HT-29 (cell line): Measurements from ENCODE around the gene HUNK. TPM values are rescaled to one million over a fixed set of nuclear protein-coding genes. Genes with fewer than 3 reads are reported as not detected.

ENCODE experiments used
- DNase-seq: peaks from one replicate; pipeline ENCODE4 v3.0.0-alpha.2; 2015; ENCODE audit warnings: low spot score
- total RNA-seq: library from RNA; depleted of rRNA; stranded (reverse); fragments of >200 nt; shearing (Covaris generic); gene quantifications from 2 replicates; pipeline ENCODE4 v1.2.3, GENCODE V29; 2014

HUNK gene
- total RNA-seq, 1 experiment from 2014 or later, result not detected

DNA sequence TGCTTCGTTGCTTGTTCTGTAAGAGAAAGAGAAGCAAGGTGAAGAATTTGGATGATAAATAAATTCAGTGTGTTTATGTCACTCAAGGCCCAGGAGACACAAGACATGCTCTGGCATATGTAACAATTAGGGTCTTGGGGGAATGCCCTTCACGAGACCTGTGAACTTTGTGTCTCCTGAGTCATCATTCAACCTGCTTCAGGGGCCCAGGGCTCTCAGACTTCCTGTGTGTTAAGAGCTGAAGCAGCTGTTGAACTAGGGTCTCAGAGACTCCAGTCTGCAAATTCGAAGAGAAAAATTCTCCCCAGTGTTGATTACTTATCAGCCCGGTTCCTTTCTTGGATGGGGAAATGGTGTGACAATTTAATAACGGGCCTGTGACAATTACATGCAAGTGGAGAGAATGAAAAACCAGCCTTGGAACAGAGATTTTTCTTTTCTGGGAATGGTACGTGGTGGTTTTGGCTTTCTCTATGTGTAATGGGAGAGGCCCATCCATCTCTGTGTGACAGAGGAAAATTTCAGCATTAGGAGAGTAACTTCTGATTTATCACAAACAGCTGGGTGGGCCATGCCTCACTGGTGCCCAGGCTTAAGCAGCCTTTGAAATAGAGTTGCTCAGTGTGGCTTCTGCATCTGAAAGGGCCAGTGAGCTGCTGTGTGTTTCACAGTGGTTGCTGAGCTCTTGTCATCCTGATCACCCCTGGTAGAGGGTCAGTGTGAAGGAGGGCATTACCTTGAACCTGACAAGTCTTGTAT, 22.4 kb downstream of the HUNK start:
- no peak for DNase-seq

DNA sequence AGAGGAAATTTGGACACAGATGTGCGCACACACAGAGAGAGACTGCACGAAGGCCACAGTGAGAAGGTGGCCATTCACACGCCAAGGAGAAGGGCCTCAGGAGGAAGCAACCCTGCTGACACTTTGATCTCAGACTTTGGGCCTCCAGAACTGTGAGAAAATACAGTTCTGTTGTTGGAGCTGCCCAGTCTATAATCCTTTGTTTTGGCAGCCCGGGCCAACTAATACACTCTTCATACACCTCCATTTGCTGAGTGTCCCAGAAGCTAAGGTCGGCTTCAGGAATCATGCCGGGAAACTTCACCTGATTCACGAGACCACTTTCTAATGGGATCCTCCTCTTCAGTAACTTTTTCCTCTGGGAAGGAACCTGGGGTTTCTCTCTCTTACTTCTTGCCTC, 23.2 kb downstream of the HUNK start:
- DNase-seq, result no peak

DNA sequence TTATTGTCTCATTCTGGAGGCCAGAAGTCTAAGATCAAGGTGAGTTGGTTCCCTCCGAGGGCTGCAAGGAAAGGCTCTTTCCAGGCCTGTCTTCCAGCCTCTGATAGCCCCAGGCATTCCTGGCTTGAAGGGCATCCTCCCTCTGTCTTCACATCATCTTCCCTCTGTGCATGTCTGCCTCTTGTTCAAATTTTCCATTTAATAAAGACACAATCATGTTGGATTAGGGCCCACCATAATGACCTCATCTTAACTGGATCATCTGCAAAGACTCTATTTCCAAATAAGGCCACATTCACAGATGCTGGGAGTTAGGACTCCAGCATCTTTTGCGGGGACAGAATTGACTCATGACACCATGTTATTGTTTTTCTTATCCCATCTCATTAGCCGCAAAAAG, 24.5 kb downstream of the HUNK start:
- no peak for DNase-seq

- DNase-seq, result no peak
Measured at GRCh38 chr21:31898933-31899630, 26.3 kb downstream of the HUNK start.

GRCh38 chr21:31900121-31900895, 27.5 kb downstream of the HUNK start:
- DNase-seq, result peak; percentile 25

GRCh38 chr21:31901315-31901714, 28.5 kb downstream of the HUNK start:
- DNase-seq, result no peak

DNA sequence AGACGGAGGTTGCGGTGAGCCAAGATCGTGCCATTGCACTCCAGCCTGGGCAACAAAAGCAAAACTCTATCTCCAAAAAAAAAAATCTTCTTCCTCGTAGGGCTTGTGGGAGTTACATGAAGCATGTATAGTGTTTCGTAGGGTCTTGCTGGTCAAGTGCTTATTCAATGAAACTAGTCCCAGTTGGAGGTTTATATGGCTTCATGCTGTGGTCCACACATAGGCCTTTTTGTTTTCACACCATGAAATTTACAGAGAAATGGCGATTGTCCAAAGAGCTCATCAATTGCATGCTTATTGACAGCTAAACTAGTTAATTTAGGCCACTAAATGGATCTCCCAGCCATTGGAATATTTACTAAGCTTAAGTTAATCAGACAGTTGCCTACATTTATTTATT, 29.6 kb downstream of the HUNK start:
- no peak for DNase-seq

DNA sequence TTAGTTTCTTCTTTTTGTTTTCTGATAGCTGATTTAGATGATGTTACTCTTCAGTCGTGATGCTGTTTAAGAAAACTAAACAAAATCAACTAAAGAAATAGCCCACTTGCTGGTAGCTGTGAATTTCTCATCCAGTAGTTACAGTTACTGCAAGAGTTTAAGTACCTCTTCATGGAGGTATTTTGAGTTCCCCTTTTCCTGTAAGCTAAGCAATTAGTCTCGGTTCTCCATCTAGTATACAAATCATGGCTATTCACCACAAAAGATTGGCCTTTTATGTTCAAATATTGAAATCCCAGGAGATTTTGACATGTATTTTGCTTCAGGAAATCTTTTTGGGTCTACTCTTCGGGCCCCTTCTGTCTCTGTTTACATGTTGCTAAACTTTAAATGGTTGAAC, 31.1 kb downstream of the HUNK start:
- no peak for DNase-seq

GRCh38 chr21:31905503-31906451, 33.0 kb downstream of the HUNK start:
- no peak for DNase-seq

GRCh38 chr21:31908106-31909031, 35.5 kb downstream of the HUNK start:
- peak; percentile 2 for DNase-seq

DNA sequence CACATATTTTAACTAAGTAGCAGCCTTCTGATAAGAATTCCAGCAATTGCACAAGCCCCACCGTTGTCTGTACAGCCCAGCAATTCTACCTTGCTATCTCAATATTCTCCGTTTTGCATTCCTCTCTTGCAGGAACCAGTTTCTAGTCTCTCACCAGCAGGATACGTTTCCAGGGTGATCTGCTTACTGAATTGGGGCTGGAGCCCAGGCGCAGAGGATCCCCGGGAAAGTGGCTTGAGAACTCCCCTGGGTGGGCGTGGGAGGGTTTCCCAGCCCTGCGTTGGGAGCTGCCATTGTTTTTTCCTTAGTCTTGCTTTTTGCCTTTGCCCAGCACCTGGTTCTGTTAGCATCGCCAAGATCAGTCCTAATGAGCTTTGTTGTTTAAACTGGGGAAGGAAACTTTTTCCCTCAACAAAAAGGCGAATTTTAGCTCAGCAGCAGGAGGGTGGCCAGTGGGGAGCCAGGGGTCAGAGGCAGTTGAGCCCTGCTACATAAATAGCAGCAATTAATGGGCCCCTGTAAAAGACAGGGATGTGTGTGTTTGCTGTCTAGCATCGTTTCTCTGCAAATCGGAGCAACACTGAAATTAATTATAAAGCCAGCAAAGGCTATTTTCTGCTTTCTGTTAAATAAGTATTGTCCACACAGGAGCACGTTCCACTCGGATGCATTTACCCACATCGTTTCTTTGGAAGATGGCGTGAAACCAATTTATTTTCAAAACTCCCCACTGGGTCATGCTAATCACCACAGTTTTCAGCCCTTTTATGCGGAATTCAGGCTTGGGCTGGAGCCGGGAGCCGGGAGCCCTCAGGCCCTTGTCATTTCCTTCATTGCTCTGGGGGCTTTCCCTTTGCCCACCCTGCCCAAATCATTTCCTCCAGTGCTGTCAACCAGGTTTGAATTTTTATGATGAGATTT, 36.6 kb downstream of the HUNK start:
- no peak for DNase-seq

DNA sequence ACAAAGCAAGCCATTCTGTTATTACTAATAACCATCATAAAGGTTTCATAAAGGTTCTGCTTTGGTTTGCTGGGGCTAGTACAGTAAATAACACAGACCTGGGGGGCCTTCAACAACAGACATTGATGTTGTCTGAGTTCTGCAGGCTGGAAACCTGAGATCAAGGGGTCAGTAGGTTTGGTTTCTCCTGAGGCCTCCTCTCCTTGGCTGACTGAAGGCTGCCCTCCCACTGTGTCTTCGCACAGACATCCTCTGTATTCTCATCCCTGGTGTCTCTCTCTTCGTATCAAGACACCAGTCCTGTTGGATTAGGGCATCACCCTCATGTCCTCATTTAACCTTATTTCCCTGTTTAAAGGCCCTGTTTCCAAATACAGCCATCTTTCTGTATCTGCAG, 37.3 kb downstream of the HUNK start:
- no peak for DNase-seq

DNA sequence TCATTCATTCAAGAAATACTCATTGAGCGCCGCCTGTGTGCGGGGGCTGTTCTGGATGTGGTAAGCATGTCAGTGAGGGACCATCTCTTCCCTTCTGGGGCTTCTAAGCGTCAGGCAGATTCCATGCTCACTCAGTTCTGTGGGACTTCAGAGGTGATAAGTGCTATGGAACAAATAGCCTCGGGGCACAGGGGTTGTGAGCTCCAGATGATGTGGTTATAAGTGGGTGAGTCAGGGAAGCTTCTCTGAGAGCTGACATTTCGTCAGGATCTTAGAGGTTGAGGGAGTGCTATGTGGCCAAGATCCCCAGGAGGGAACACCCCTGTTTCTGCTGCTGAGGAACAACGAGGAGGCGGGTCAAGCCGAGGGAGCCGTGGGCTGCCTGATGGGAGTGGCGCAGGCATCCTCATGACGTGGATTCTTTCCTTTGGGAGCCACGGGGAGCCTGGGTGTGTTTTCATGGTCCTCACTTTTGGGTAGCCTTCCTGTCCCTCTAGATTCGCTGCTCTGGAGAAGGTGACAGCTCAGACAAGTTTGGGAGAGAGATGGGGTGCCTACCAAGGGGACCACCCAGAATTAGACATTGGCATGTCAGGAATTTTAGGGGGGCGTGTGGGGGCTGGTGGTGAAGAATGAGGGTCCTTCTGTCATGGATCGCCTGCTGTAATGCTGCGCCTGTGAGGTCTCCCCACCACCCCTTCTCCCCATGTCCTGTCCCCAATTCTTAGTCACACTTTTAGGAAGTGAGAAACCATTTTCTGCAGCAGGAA, 38.5 kb downstream of the HUNK start:
- DNase-seq, result no peak

DNA sequence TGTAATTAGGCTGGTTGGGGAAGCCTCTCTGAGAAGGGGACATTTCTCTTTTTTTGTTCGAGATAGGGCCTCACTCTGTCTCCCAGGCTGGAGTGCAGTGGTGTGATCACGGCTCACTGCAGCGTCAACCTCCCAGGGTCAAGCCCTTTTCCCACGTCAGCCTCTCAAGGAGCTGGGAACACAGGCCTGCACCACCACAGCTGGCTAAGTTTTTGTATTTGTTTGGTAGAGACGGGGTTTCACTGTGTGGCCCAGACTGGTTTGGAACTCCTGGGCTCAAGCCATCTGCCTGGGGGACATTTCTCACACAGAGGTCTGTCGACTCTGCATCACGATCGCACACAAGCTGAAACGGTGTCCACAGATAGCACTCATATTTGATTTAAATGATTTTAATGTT, 39.7 kb downstream of the HUNK start:
- DNase-seq, result no peak

- no peak for DNase-seq
Measured at GRCh38 chr21:31913182-31913608, 40.4 kb downstream of the HUNK start.

DNA sequence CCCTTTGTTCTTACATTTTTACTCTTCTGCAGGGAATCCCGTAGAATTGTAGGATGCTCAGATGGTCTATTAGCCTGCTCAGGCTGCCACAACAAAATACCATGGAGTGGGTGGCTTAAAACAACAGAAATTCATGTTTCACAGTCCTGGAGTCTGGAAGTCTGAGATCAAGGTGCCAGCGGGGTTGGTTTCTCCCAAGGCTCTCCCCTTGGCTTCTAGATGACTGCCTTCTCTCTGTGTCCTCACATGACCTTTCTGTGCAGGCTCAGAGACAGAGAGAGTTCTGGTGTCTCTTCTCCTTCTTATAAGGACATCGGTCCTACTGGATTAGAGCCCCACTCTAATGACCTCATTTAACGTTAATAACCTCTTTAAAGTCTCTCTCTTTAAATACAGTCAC, 41.7 kb downstream of the HUNK start:
- DNase-seq, result no peak

GRCh38 chr21:31915566-31915965, 42.7 kb downstream of the HUNK start:
- DNase-seq, result no peak

- DNase-seq, result no peak
Measured at GRCh38 chr21:31917108-31917507, 44.3 kb downstream of the HUNK start.
